Duodenal mucosa (tissue), 2 donors: ENCODE data around the gene HGF.

ENCODE experiments used
- H3K27ac ChIP-seq: one replicate; pipeline ENCODE4 v1.7.0; 2013; ENCODE audit warnings: low read depth, low read length
- H3K27me3 ChIP-seq, 2 donors: one replicate each; pipeline ENCODE4 v1.7.0; 2013; ENCODE audit warnings: low read length in 2 of 2, control low read depth in 1 of 2; ENCODE audit not compliant: insufficient read depth in 2 of 2, control insufficient read depth in 1 of 2
- H3K36me3 ChIP-seq, 2 donors: one replicate each; pipeline ENCODE4 v1.7.0; 2013; ENCODE audit warnings: low read length in 2 of 2, control low read depth in 1 of 2; ENCODE audit not compliant: insufficient read depth in 2 of 2, control insufficient read depth in 1 of 2
- H3K4me1 ChIP-seq, 2 donors: one replicate each; pipeline ENCODE4 v1.7.0; 2013; ENCODE audit warnings: low read length in 2 of 2, control low read depth in 1 of 2; ENCODE audit not compliant: insufficient read depth in 2 of 2, control insufficient read depth in 1 of 2
- H3K4me3 ChIP-seq, 2 donors: one replicate each; pipeline ENCODE4 v1.7.0; 2013; ENCODE audit warnings: low read length in 2 of 2, low read depth in 1 of 2
- H3K9ac ChIP-seq, 2 donors: one replicate each; pipeline ENCODE4 v1.7.0; 2013; ENCODE audit warnings: low read length in 2 of 2, low read depth in 1 of 2
- H3K9me3 ChIP-seq, 2 donors: one replicate each; pipeline ENCODE4 v1.7.0; 2013; ENCODE audit warnings: low read length in 2 of 2, control low read depth in 1 of 2; ENCODE audit not compliant: control insufficient read depth in 1 of 2

The HGF gene

GRCh38 chr7:81688622-81689411 lies 81.0 kb downstream of the HGF start:
- H3K27ac ChIP-seq: no peak overlapping the region
- no peaks in the 10 kb centered on the region for H3K9me3 ChIP-seq
- no peak overlapping the region for H3K9ac ChIP-seq
- no peaks in the 10 kb centered on the region for H3K36me3 ChIP-seq
- no peaks in the 10 kb centered on the region for H3K4me1 ChIP-seq
- no peaks in the 10 kb centered on the region for H3K27me3 ChIP-seq
- no peak overlapping the region for H3K4me3 ChIP-seq

GRCh38 chr7:81687062-81687461 lies 82.8 kb downstream of the HGF start:
- no peaks in the 10 kb centered on the region for H3K9me3 ChIP-seq
- no peak overlapping the region for H3K27ac ChIP-seq
- H3K4me3 ChIP-seq: no peak overlapping the region
- no peaks in the 10 kb centered on the region for H3K4me1 ChIP-seq
- H3K9ac ChIP-seq: no peak overlapping the region
- no peaks in the 10 kb centered on the region for H3K27me3 ChIP-seq
- no peaks in the 10 kb centered on the region for H3K36me3 ChIP-seq

- H3K36me3 ChIP-seq: no peaks in the 10 kb centered on the region
- H3K27me3 ChIP-seq: no peaks in the 10 kb centered on the region
- H3K27ac ChIP-seq: no peak overlapping the region
- H3K9me3 ChIP-seq: no peaks in the 10 kb centered on the region
- H3K4me3 ChIP-seq: no peak overlapping the region
- no peaks in the 10 kb centered on the region for H3K4me1 ChIP-seq
- no peak overlapping the region for H3K9ac ChIP-seq
These were observed 84.5 kb downstream of the HGF start for GRCh38 chr7:81685270-81685868.

GRCh38 chr7:81684514-81685269 lies 85.2 kb downstream of the HGF start:
- no peak overlapping the region for H3K27ac ChIP-seq

GRCh38 chr7:81684033-81684432 lies 85.8 kb downstream of the HGF start:
- H3K9ac ChIP-seq: no peak overlapping the region
- H3K27me3 ChIP-seq: no peaks in the 10 kb centered on the region
- no peak overlapping the region for H3K4me3 ChIP-seq
- no peaks in the 10 kb centered on the region for H3K4me1 ChIP-seq
- no peaks in the 10 kb centered on the region for H3K9me3 ChIP-seq
- H3K36me3 ChIP-seq: no peaks in the 10 kb centered on the region
- H3K27ac ChIP-seq: no peak overlapping the region

More at GRCh38 chr7:81684514-81685269, 85.2 kb downstream of the HGF start:
- Histone ChIP-seq H3K36me3 (no peaks in the 10 kb centered on the region), H3K27me3 (no peaks in the 10 kb centered on the region), H3K9me3 (no peaks in the 10 kb centered on the region), H3K4me3 (no peak overlapping the region), H3K9ac (no peak overlapping the region), H3K4me1 (no peaks in the 10 kb centered on the region)

GRCh38 chr7:81682873-81683272 lies 87.0 kb downstream of the HGF start:
- no peaks in the 10 kb centered on the region for H3K36me3 ChIP-seq
- H3K9ac ChIP-seq: no peak overlapping the region
- H3K27ac ChIP-seq: no peak overlapping the region
- H3K27me3 ChIP-seq: no peaks in the 10 kb centered on the region
- no peak overlapping the region for H3K4me3 ChIP-seq
- no peaks in the 10 kb centered on the region for H3K4me1 ChIP-seq
- no peaks in the 10 kb centered on the region for H3K9me3 ChIP-seq

- no peak overlapping the region for H3K9ac ChIP-seq
- H3K36me3 ChIP-seq: no peaks in the 10 kb centered on the region
- no peaks in the 10 kb centered on the region for H3K27me3 ChIP-seq
- no peaks in the 10 kb centered on the region for H3K9me3 ChIP-seq
- H3K4me3 ChIP-seq: no peak overlapping the region
- no peaks in the 10 kb centered on the region for H3K4me1 ChIP-seq
- H3K27ac ChIP-seq: no peak overlapping the region
These were observed 89.7 kb downstream of the HGF start for GRCh38 chr7:81680120-81680519.

- no peak overlapping the region for H3K27ac ChIP-seq
- H3K36me3 ChIP-seq: no peaks in the 10 kb centered on the region
- no peaks in the 10 kb centered on the region for H3K9me3 ChIP-seq
- no peak overlapping the region for H3K9ac ChIP-seq
- H3K4me3 ChIP-seq: no peak overlapping the region
- no peaks in the 10 kb centered on the region for H3K27me3 ChIP-seq
- H3K4me1 ChIP-seq: no peaks in the 10 kb centered on the region
These were observed 93.0 kb downstream of the HGF start for GRCh38 chr7:81676813-81677212.

- Histone ChIP-seq H3K4me1 (no peaks in the 10 kb centered on the region), H3K9me3 (no peaks in the 10 kb centered on the region), H3K27ac (no peak overlapping the region), H3K36me3 (no peaks in the 10 kb centered on the region), H3K4me3 (no peak overlapping the region), H3K27me3 (no peaks in the 10 kb centered on the region), H3K9ac (no peak overlapping the region)
These were observed 93.6 kb downstream of the HGF start for GRCh38 chr7:81676105-81676811.

GRCh38 chr7:81674431-81674830 lies 95.4 kb downstream of the HGF start:
- Histone ChIP-seq H3K36me3 (no peaks in the 10 kb centered on the region), H3K4me1 (no peaks in the 10 kb centered on the region), H3K4me3 (no peak overlapping the region), H3K9me3 (no peaks in the 10 kb centered on the region), H3K27me3 (no peaks in the 10 kb centered on the region), H3K9ac (no peak overlapping the region), H3K27ac (no peak overlapping the region)
